ENCODE measurements around the gene IKZF5.
A peak's percentile ranks its signal among the peaks of the same experiment; 100 is the strongest.

IKZF5 gene

GRCh38 chr10:123014772-123015171, 6.2 kb upstream of the IKZF5 start:
- no peak for DNase-seq

DNA sequence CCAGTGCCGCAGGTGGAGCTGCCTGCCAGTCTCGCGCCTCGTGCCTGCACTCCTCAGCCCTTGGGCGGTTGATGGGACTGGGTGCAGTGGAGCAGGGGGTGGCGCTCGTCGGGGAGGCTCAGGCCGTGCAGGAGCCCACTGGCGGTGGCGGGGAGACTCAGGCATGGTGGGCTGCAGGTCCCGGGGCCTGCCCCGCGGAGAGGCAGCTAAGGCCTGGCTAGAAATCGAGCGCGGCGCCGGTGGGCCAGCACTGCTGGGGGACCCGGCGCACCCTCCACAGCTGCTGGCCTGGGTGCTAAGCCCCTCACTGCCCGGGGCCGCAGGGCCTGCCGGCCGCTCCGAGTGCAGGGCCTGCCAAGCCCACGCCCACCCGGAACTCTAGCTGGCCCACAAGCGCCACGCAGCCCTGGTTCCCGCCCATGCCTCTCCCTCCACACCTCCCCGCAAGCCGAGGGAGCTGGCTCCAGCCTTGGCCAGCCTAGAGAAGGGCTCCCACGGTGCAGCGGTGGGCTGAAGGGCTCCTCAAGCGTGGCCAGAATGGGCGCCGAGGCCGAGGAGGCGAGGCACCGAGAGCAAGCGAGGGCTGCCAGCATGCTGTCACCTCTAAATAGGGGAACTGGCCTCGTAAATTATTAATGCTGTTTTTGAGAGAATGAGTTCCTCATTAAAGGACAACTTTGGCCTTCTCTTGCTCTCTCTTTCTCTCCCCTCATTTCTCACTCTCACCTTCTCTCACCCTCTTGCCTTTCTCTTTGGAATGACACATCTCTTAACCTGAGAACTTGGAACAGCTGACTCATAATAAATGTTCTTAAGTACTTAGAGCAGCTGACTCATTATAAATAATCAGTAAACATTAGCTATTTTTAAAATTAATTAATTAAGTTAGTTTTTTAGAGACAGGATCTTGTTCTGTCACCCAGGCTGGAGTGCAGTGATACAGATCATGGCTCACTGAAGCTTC, 5.1 kb upstream of the IKZF5 start:
- DNase-seq: no peak

DNA sequence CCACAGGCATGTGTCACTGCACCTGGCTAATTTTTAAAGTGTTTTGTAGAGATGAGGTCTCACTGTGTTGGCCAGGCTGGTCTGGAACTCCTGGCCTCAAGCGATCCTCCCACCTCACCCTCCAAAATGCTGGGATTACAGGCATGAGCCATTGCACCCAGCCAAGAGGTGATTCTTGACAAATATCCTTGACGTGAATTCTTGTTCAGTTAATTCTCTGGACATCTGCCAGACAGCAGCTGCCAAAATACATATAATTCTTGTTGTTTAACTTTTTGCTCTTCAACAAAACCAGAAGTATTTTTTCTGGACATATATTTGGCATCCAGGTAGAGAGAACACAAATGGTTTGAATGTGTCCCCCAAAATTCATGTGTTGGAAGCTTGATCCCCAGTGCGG, 3.4 kb upstream of the IKZF5 start:
- no peak for DNase-seq

DNA sequence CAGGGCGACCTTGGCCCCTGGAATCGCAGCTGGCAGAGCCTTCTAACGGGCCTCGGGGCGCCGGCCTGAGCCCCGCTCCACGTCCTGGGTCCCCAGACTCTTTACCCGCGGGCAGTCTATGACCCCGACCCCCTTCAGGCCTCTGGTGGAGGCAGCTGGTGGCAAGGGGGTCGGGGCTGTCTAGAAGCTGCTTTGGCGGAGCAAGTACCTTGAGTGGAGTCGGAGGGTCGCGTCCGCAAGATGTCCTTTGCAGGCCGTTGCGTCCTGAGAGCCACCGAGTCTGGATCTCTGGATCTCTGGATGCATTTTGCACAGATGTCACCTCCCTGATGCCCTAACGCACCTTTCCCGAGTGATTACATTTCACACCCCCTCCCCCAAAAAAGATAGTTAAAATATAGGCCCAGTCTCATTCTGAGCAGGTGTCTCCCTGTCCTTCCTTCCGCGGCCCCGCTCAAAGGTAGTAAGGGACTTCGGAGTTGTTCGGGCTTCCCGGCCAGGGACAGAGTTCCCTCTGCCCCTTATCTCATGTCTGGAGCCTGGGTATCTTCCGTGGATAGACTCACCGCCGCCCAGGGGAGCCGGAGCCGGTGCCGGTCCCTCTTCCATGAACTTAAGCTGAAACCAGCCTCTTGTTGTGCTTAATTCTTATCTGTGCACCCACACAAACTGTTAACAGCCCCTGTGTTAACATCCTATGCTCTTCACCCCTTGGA, 668 bp upstream of the IKZF5 start:
- DNase-seq: no peak

DNA sequence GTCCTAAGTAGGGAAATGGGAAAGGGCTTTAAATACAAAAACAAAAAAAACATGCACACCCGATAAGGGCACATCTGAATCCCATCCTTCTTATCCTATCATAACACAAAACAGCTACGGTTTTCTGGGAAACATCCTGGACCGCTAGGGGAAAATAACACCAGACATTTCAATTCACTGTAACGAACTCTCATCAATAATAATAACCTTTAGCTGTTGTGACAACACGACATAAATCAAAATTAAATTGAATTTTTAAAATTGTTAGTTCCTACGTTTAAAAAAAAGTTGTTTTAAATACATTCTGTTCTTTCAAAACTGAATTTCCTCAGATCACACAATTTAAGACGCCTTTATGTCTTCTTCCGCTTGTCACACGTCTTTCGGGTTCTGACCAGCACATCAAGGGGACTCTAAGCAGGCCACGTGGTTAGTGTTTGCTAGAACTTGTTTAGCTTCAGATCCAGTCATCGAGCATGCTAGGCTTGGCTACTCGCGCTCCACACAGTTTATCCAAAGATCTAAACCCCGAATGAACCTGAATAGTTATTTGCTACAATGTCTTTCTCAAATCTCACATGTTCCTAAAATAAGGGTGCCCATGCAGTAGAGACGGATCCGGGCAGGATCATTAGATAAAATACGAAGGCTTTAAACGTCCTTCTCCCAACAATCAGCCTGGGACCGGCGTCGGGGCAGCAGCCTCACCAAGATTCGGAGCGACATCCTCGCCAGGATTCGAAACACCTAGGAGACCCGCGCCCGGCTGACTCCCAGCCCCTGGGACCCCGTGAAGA, 839 bp downstream of the IKZF5 start:
- peak; percentile 18 for DNase-seq

- no peak for DNase-seq
These were observed 4.3 kb downstream of the IKZF5 start for GRCh38 chr10:123004298-123004697.

GRCh38 chr10:123001370-123001769, 7.2 kb downstream of the IKZF5 start:
- DNase-seq: no peak

- DNase-seq: no peak
These were observed 8.4 kb downstream of the IKZF5 start for GRCh38 chr10:123000155-123000554.

DNA sequence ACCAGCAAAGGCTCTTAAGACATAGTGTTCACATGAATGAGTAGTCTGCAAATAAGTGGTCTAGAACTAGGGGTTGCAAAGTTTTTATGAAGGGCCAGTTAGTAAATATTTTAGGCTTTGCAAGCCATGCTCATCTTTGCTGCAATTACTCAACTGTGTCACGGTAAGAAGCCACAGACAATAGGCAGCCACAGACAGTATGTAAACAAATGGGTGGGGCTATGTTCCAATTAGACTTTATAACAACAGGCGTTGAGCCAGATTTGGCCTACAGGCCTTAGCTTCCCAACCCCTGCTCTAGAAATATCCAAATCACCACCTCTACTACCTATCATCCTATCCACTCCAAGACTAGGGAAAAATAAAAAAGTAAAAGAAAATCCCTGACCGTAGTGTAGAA, 9.2 kb downstream of the IKZF5 start:
- DNase-seq: no peak

GRCh38 chr10:122998934-122999333, 9.7 kb downstream of the IKZF5 start:
- no peak for DNase-seq

DNA sequence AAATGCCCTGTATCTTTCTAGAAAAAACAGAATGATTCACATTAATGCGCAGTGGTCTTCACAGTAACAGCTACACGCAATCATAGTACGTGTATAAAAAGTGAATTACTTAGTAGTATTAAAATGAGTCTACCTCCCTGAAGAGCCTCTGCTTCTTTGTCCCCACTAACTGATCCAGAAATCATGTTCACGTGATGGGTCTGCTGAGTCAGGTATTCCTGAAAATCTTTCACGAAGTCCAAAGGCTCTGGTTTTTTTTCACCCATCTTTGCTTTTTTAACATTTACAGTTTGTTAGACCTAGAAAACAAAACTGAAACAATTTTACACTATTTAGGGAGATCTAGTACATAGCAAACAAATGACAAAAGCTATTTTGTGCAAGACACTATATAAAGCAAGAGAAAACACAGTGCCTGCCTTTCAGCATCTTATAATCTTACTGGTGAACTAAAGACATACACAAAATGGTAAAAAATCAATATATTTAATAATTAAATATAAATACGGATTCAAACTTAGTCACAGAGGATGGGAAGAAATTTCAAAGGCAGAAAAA, 10.2 kb downstream of the IKZF5 start:
- no peak for DNase-seq

DNA sequence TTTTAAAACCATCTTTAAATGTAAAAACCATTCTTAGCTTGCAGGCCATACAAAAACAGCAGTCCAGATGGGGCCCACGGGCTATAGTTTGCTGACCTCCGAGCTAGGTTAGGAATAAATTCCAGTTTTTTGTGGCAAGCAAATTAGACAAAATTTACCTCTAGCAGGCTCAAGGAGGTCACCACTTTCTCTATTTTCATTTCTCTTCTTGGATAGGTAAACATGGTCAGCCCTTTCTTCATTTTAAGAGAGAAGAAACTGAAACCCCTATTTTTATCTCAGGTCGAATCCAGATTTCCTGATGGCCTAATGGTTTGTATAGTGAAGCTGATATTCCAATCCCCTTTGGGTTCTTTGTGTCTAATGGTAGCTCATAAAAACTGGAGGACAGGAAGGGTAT, 10.7 kb downstream of the IKZF5 start:
- no peak for DNase-seq

DNA sequence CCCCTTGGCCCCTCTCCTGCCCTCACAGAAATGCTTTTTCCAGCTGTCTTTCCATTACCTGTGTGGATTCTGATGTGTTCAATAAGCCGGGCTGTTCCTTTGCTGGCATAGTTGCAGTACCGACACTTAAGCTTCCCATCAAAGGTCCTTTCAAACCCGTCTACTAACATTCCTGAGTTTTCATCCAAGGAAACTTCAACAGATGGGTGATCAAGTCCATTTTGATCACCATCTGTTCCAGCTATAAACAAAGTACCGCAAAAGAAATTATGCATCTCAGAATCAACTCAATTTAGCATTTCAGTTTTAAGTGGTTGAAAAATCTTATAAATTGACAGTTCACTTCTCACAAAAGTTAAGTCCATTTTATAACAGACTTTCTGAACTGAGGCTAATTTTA, 12.7 kb downstream of the IKZF5 start:
- DNase-seq: no peak

DNA sequence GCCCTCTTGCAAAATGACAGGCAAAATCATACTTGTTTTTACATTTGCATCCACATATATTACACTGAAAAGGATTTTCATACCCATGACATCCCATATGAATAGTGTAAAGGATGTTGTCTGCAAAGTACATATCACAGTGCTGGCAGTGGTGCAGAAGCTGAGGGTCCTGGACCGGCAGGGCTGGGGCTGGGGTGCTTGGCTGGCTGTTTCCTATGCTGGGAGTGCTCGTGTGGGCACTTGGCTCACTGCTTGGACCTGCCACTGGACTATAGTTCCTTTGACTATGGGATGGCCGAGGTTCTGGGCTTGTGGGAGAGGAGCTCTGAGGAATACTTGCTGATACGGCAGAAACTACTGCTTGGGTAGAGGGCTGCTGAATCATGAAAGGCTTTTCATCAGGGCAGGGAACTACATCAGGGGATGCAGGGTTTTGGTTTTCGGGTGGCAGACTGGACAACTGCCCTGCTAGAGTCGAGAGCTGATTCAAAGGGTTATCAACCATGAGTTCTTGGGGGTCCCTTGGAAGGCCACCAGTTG, 14.7 kb downstream of the IKZF5 start:
- DNase-seq: no peak

GRCh38 chr10:122992031-122992585, 16.5 kb downstream of the IKZF5 start:
- no peak for DNase-seq

GRCh38 chr10:122990278-122990677, 18.3 kb downstream of the IKZF5 start:
- peak; percentile 18 for DNase-seq

DNA sequence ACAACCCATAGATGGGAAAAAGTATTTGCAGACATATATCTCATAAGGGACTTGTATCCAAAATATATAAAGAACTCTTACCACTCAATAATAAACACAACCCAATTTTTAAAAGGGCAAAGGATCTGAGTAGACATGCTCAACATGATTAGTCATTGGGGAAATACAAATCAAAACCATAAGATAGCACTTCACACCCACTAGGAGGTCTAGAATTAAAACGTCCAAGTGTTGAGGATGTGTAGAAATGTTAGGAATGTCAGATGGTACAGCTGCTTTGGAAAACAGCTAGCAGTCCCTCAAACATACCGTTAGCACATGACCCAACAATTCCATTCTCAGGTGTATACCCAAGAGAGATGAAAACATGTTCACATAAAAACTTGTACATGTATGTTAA, 20.1 kb downstream of the IKZF5 start:
- peak; percentile 44 for DNase-seq

DNA sequence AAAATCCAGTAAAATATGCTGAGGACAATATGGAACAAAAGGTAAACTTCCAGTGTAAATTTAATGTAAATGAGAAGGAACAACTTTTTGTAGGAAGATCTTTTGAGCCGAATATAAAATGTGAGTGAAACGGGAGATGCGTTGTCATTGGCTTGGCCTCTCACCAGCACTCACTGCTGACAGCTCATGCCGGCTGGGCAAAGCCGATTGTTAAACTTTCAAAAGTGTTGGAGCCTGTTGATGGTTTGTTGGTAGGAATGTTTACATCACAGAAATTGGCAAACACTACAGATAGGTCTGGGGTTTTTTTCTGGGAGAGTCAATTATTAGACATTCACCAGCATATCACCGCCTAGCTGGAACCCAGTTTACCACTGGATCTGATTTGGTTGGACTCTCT, 22.3 kb downstream of the IKZF5 start:
- no peak for DNase-seq

GRCh38 chr10:122984708-122985107, 23.9 kb downstream of the IKZF5 start:
- no peak for DNase-seq

DNA sequence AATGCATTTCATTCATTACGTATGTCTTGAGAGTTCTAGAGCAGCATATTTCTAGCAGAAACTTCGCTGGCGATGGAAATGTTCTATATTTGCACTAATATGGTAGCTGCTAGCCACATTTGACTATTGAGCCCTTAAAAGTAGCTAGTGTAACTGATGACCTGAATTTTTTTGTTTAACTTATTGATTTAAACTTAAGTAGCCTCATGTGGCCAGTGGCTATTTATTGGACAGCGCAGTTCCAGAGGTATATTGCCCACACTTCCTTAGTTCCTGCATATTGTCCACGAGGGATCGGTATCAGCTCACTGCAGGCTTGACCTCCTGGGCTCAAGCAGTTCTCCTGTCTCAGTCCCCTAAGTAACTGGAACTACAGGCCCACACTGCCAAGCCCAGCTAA, 24.7 kb downstream of the IKZF5 start:
- no peak for DNase-seq

- peak; percentile 50 for DNase-seq
These were observed 27.5 kb downstream of the IKZF5 start for GRCh38 chr10:122981066-122981464.
